GM18873 (cell line): ENCODE results near the gene CLTRN.

Experiments used
- ATAC-seq: cut with Tn5 transposase; IDR thresholded peaks from one replicate; pipeline ENCODE4 v1.9.1; 2021; ENCODE audit warnings: mild to moderate bottlenecking, moderate library complexity, moderate number of reproducible peaks; ENCODE audit not compliant: unreplicated experiment, low FRiP score

Gene CLTRN

GRCh38 chrX:15594371-15594770, 70.2 kb downstream of the CLTRN start:
- no peak for ATAC-seq

- no peak for ATAC-seq
Observed at GRCh38 chrX:15579778-15580747, 84.5 kb downstream of the CLTRN start.
